Retinal pigment epithelial cell (primary cell): ENCODE results near the gene UCN3.

ENCODE experiments used
- DNase-seq: peaks from one replicate; pipeline ENCODE4 v3.0.0-alpha.2; 2010; ENCODE audit warnings: low read depth
- H3K4me3 ChIP-seq: 2 replicates; pipeline ENCODE4 v1.5.1; 2011; ENCODE audit warnings: mild to moderate bottlenecking, low read length, control low read depth, moderate library complexity
- CTCF ChIP-seq: conservative IDR thresholded peaks from 2 replicates; pipeline ENCODE4 v1.5.1; 2011; ENCODE audit warnings: low read depth, low read length, control low read depth, inconsistent platforms

The UCN3 gene

GRCh38 chr10:5364890-5365338 is at the start of gene UCN3:
Gene UCN3, plus strand, starts transcription at chr10:5364966. Its CDS starts 8,755 bp downstream, at chr10:5373721.
- TF ChIP-seq CTCF = no peak
- H3K4me3 ChIP-seq = no peak within 1 kb of the TSS
- no peak for DNase-seq

GRCh38 chr10:5317547-5318107 is 47.1 kb upstream of the UCN3 start:
- no peak for TF ChIP-seq CTCF
- no peak overlapping the region for H3K4me3 ChIP-seq
- no peak for DNase-seq

- no peak overlapping the region for H3K4me3 ChIP-seq
- no peak for DNase-seq
- TF ChIP-seq CTCF = no peak
These were observed 46.6 kb upstream of the UCN3 start for GRCh38 chr10:5318148-5318547.

GRCh38 chr10:5319863-5320262 is 44.9 kb upstream of the UCN3 start:
- no peak for TF ChIP-seq CTCF
- no peak overlapping the region for H3K4me3 ChIP-seq
- no peak for DNase-seq

- TF ChIP-seq CTCF = no peak
- no peak for DNase-seq
- no peak overlapping the region for H3K4me3 ChIP-seq
These were observed 43.5 kb upstream of the UCN3 start for GRCh38 chr10:5321273-5321672.

- no peak for DNase-seq
- TF ChIP-seq CTCF = no peak
These were observed 41.3 kb upstream of the UCN3 start for GRCh38 chr10:5323446-5323845.

GRCh38 chr10:5325076-5325475 is 39.7 kb upstream of the UCN3 start:
- no peak overlapping the region for H3K4me3 ChIP-seq
- no peak for TF ChIP-seq CTCF
- DNase-seq = no peak

More at GRCh38 chr10:5323446-5323845, 41.3 kb upstream of the UCN3 start:
- no peak overlapping the region for H3K4me3 ChIP-seq
